SU-DHL-6 (cell line): Measurements from ENCODE around the gene SNED1.
"Not testable (repeated sequence)": the region's sequence is repeated elsewhere in the genome, so short reads cannot be mapped to it uniquely, and the experiment has no call there.

Source experiments
- H2AFZ ChIP-seq: fragments of 200-600 bp; sonication (generic); 2 replicates; pipeline ENCODE4 v1.6.1; 2014; ENCODE audit warnings: low read depth, mild to moderate bottlenecking, moderate library complexity, mixed read lengths, antibody characterized with exemption, low read length; ENCODE audit not compliant: severe bottlenecking
- H3F3A ChIP-seq: fragments of 200-600 bp; shearing (Covaris generic); 2 replicates; pipeline ENCODE4 v1.6.0; 2016; ENCODE audit warnings: antibody characterized with exemption, mild to moderate bottlenecking; ENCODE audit not compliant: insufficient read depth
- H3K27ac ChIP-seq: fragments of 200-600 bp; sonication (generic); 2 replicates; pipeline ENCODE4 v1.5.1; 2016; ENCODE audit warnings: low read depth, mild to moderate bottlenecking, low read length, moderate library complexity, mixed read lengths
- H3K27me3 ChIP-seq: fragments of 200-600 bp; sonication (generic), shearing (Covaris generic); 2 replicates; pipeline ENCODE4 v1.6.0; 2014; ENCODE audit warnings: mild to moderate bottlenecking, low read length
- H3K36me3 ChIP-seq: fragments of 200-600 bp; sonication (generic); 2 replicates; pipeline ENCODE4 v1.6.1; 2014; ENCODE audit warnings: mild to moderate bottlenecking, low read length, mixed read lengths
- H3K4me2 ChIP-seq: fragments of 300-600, 200-600 bp; shearing (Covaris generic), sonication (generic); 2 replicates; pipeline ENCODE4 v1.6.0; 2014; ENCODE audit warnings: low read length, low read depth, mild to moderate bottlenecking; ENCODE audit not compliant: poor library complexity, severe bottlenecking
- H3K4me3 ChIP-seq: fragments of 200-600 bp; sonication (generic); 2 replicates; pipeline ENCODE4 v1.5.1; 2014; ENCODE audit warnings: antibody characterized with exemption, low read length, mild to moderate bottlenecking, mixed read lengths; ENCODE audit not compliant: insufficient read depth, poor library complexity, severe bottlenecking
- H3K79me2 ChIP-seq: fragments of 200-600 bp; sonication (generic); 2 replicates; pipeline ENCODE4 v1.6.1; 2014; ENCODE audit warnings: mild to moderate bottlenecking, low read length, moderate library complexity; ENCODE audit not compliant: insufficient read depth
- H3K9ac ChIP-seq: fragments of 200-600 bp; sonication (generic); 2 replicates; pipeline ENCODE4 v1.7.0; 2014; ENCODE audit warnings: mild to moderate bottlenecking, low read length
- H3K9me2 ChIP-seq: fragments of 200-600 bp; sonication (generic); replicated peaks from 2 replicates; pipeline ENCODE4 v1.6.1; 2014; ENCODE audit warnings: low read length; ENCODE audit not compliant: insufficient read depth
- H3K9me3 ChIP-seq: fragments of 200-600 bp; sonication (generic); 2 replicates; pipeline ENCODE4 v1.6.1; 2014; ENCODE audit warnings: low read length, mixed read lengths; ENCODE audit not compliant: insufficient read depth
- H4K20me1 ChIP-seq: fragments of 200-600 bp; sonication (generic); 2 replicates; pipeline ENCODE4 v1.6.1; 2014; ENCODE audit warnings: low read depth, mild to moderate bottlenecking, antibody characterized with exemption, low read length, moderate library complexity, mixed read lengths
- CTCF ChIP-seq: fragments of 200-600 bp; sonication (generic); IDR thresholded peaks from one replicate; pipeline ENCODE4 v1.5.1; 2017; ENCODE audit warnings: antibody characterized with exemption, mild to moderate bottlenecking, low read length, moderate library complexity; ENCODE audit not compliant: insufficient read depth, poor library complexity, severe bottlenecking
- EZH2phosphoT487 ChIP-seq: fragments of 200-600 bp; sonication (generic), shearing (Covaris generic); conservative IDR thresholded peaks from 2 replicates; pipeline ENCODE4 v1.6.1; 2018; ENCODE audit warnings: mild to moderate bottlenecking, antibody characterized with exemption, low read length, moderate library complexity, mixed read lengths

The SNED1 gene

DNA sequence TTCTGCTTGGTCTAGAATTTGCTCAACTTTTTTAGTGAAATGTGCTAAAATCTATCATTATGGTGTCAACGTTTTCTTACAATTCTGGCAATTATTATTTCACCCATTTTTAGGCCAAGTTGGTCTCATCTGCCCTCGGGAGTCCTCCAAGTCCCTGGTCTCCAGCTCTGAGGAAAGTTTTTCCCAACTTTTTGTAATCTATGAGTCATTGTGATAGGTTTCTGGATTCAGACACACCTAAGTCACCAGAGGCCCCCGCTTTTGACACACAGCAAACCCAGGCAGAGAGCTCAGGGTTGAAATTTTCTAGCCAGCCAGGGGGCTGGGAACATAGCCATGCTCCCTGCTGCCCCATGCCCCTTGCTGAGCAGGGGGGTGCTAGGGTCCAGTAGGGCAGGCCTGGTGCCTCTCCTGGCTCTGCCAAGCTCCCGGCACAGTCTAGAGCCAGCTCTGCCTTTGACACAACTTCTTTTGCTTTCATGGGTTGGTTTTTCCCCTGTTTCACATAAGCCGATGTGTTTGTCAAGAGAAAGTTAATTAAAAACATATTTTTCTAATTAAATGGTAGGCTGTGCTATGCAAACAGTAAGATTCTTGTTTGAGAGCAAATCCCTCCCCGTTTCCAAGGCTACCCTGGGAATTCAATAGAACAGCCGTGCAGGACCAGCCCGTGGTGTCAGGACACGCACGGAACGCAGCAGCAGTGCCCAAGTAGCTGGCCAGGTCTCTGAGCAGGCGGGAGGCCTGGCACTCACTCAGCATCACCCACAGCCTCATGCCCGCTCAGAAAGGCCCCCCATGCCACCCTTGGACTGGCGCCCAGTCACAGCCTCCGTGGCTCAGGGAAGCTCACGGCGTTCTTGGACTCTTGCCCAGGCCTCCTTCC is 25.5 kb upstream of the SNED1 start:
- H3K27ac ChIP-seq = no peak overlapping the region
- H3K79me2 ChIP-seq = no peaks in the 10 kb centered on the region
- no peaks in the 10 kb centered on the region for H4K20me1 ChIP-seq
- TF ChIP-seq CTCF (no peak), EZH2phosphoT487 (no peak)
- H3K36me3 ChIP-seq = no peaks in the 10 kb centered on the region
- no peaks in the 10 kb centered on the region for H3F3A ChIP-seq
- H3K9ac ChIP-seq = no peak overlapping the region
- H3K4me2 ChIP-seq = no peak overlapping the region
- no peaks in the 10 kb centered on the region for H3K27me3 ChIP-seq
- no peak overlapping the region for H3K4me3 ChIP-seq
- H3K9me3 ChIP-seq = no peaks in the 10 kb centered on the region
- H2AFZ ChIP-seq = no peak overlapping the region
- no peaks in the 10 kb centered on the region for H3K9me2 ChIP-seq

DNA sequence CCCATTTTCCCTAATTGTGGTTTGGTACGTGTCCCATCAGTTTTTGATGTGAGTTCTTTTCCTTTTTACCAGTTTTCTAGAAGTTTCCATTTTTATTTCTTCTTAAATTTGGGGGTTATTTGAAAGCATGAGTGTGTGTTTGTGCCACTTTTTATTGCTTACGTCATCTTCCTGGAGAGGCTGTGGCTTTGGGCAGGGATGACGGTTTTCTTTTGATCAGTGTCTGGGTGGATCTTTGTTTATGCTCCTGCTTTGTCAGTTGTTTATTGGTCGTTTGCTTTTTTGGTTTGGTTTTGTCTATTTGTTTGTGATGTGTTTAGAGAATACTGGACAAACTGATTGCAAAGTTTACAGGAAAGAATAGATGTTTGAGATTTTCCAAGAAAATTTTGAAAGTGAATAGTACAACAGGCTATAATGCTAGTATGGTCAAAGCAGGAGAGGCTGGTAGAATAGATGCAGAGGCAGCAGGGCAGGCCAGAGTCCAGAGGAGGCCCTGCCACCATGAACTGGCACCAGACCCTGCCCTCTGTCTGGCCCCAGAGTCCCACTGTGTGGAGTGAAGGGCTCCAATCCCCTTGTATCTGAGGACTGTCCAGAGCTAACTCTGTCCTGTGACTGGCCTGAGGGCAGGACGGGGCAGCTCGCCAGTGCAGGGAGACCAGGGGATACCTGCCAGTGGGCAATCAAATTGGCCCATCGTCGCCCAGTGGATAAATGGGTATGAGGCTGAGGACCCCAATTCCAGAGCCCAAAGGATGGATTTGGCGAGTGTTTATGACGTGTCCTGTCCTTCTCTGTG is 23.4 kb upstream of the SNED1 start:
- H3K9me2 ChIP-seq = no peaks in the 10 kb centered on the region
- no peaks in the 10 kb centered on the region for H3K9me3 ChIP-seq
- H3K27ac ChIP-seq = no peak overlapping the region
- TF ChIP-seq EZH2phosphoT487 = no peak
- no peak for TF ChIP-seq CTCF
- no peaks in the 10 kb centered on the region for H4K20me1 ChIP-seq
- H3K36me3 ChIP-seq = no peaks in the 10 kb centered on the region
- H3K4me2 ChIP-seq = no peak overlapping the region
- no peak overlapping the region for H2AFZ ChIP-seq
- H3K27me3 ChIP-seq = no peaks in the 10 kb centered on the region
- H3K4me3 ChIP-seq = no peak overlapping the region
- no peaks in the 10 kb centered on the region for H3F3A ChIP-seq
- H3K79me2 ChIP-seq = no peaks in the 10 kb centered on the region
- H3K9ac ChIP-seq = no peak overlapping the region

GRCh38 chr2:240975903-240976302 is 22.5 kb upstream of the SNED1 start:
- not testable (repeated sequence) for H4K20me1 ChIP-seq, H3K9me3 ChIP-seq, H2AFZ ChIP-seq, H3K9ac ChIP-seq, H3K27ac ChIP-seq, H3F3A ChIP-seq, H3K79me2 ChIP-seq, H3K9me2 ChIP-seq, H3K4me2 ChIP-seq, H3K4me3 ChIP-seq, H3K27me3 ChIP-seq, H3K36me3 ChIP-seq

GRCh38 chr2:240981280-240981679 is 17.1 kb upstream of the SNED1 start:
- H2AFZ ChIP-seq = no peak overlapping the region
- no peak overlapping the region for H3K4me3 ChIP-seq
- H4K20me1 ChIP-seq = no peaks in the 10 kb centered on the region
- H3K9me3 ChIP-seq = no peaks in the 10 kb centered on the region
- no peaks in the 10 kb centered on the region for H3K9me2 ChIP-seq
- H3K79me2 ChIP-seq = no peaks in the 10 kb centered on the region
- H3K9ac ChIP-seq = no peak overlapping the region
- no peaks in the 10 kb centered on the region for H3K36me3 ChIP-seq
- H3K27me3 ChIP-seq = no peaks in the 10 kb centered on the region
- TF ChIP-seq CTCF (no peak), EZH2phosphoT487 (no peak)
- no peak overlapping the region for H3K4me2 ChIP-seq
- H3F3A ChIP-seq = no peaks in the 10 kb centered on the region
- no peak overlapping the region for H3K27ac ChIP-seq
